ENCODE data around the gene ROR2. TPM values are rescaled to one million over a fixed set of nuclear protein-coding genes. Genes with fewer than 3 reads are reported as not detected.
A peak's percentile ranks its signal among the peaks of the same experiment; 100 is the strongest.

The ROR2 gene
- total and polyA plus RNA-seq, 8 donors: 3.0 to 21.4 (median 9.8) TPM

DNA sequence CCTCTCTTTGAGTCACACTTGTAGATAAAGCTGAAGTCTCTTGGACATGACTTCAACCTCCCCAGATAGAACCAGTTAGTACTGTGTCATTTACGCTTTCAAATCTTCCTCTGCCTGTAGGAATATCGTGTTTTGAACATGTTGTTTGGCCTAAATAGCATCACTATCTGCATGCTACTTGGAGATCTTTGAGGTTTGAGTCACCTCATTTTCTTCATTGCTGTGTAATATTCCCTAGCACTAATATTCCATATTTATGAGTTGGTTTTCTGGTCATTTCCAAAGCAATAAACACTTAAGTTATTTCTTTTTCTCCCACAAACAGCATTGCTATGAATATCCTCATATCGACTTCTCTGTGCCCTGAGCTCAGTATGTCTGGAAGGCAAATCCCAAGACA, 100.3 kb downstream of the ROR2 start:
- TF ChIP-seq POLR2A (IDR thresholded peaks at IDR 0.05) (no peak), EP300 (IDR thresholded peaks at IDR 0.05) (no peak), POLR2AphosphoS5 (IDR thresholded peaks at IDR 0.05) (no peak)
- TF ChIP-seq, protein P1, sequence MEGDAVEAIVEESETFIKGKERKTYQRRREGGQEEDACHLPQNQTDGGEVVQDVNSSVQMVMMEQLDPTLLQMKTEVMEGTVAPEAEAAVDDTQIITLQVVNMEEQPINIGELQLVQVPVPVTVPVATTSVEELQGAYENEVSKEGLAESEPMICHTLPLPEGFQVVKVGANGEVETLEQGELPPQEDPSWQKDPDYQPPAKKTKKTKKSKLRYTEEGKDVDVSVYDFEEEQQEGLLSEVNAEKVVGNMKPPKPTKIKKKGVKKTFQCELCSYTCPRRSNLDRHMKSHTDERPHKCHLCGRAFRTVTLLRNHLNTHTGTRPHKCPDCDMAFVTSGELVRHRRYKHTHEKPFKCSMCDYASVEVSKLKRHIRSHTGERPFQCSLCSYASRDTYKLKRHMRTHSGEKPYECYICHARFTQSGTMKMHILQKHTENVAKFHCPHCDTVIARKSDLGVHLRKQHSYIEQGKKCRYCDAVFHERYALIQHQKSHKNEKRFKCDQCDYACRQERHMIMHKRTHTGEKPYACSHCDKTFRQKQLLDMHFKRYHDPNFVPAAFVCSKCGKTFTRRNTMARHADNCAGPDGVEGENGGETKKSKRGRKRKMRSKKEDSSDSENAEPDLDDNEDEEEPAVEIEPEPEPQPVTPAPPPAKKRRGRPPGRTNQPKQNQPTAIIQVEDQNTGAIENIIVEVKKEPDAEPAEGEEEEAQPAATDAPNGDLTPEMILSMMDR (IDR thresholded peaks at IDR 0.05): no peak
- H3K27ac ChIP-seq: no peak overlapping the region
- H3K4me3 ChIP-seq: no peak overlapping the region
- intact Hi-C loops (cut with DNase I; ENCODE audit: low total_unique reads): no loop called here
- H3K27me3 ChIP-seq: no peaks in the 10 kb centered on the region
- DNase-seq: no peak
- peaks cover under 1 to 13% (median 7%) of the 10 kb centered on the region in 4 donors for H3K4me1 ChIP-seq
- no peaks in the 10 kb centered on the region for H3K9me3 ChIP-seq
- H3K36me3 ChIP-seq: no peaks in the 10 kb centered on the region
- 95 to 98% (median 96%) methylated on average over 3 of the region's 3 CpGs for WGBS, 5 donors

DNA sequence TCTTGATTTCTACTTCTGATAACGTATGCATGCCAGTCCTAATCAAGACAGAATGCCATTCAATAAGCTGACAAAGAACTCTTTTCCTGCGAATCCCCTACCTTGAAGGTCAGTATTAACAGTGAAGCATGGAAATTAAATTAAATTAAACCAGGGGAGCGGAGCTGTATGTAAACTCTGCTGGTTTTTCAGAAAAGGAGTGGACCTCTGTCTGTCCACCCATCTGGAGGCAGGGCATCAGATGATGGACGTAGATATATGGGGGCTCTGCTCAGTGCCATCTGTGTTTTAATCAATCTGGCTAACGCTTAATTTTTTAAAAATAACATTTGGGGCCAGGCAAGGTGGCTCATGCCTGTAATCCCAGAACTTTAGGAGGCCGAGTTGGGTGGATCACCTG, 101.9 kb downstream of the ROR2 start:
- Histone ChIP-seq H3K9me3 (no peaks in the 10 kb centered on the region), H3K4me1 (peaks cover 16 to 28% (median 22%) of the 10 kb centered on the region in 4 donors), H3K36me3 (no peaks in the 10 kb centered on the region), H3K4me3 (no peak overlapping the region), H3K27ac (no peak overlapping the region), H3K27me3 (no peaks in the 10 kb centered on the region)
- DNase-seq: no peak
- intact Hi-C loops (cut with DNase I; ENCODE audit: low total_unique reads): no loop called here
- TF ChIP-seq, protein P1 (IDR thresholded peaks at IDR 0.05): no peak
- TF ChIP-seq POLR2AphosphoS5 (IDR thresholded peaks at IDR 0.05) (no peak), EP300 (IDR thresholded peaks at IDR 0.05) (no peak), POLR2A (IDR thresholded peaks at IDR 0.05) (no peak)
- WGBS, 5 donors: 87 to 94% (median 88%) methylated on average over 6 of the region's 6 CpGs

DNA sequence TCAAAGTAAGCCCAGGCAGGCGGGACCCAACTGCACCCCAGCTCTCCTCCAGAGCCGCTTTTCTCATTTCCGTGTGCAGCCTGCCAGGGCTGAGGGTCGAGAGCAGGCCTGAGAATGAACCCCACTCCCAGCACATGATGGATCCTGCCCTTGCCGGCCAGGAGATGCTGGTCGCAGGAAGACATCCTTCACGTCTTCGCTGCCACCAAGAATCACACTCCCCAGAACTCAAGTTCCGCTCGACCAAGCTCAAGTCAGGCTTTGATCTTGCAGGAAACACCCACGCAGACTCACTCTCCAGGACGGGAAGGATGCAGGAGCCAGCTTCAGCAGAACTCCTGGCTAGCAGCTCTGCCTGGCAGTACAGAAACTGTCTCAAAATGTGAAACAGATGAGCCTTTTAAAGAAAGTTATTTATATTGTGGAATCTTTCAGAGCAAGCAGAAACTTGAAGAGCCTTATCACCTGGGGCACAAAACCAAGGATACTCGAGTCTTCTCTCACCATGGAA, 102.4 kb downstream of the ROR2 start:
- WGBS, 5 donors: 55 to 74% (median 61%) methylated on average over 13 of the region's 13 CpGs
- H3K9me3 ChIP-seq: no peaks in the 10 kb centered on the region
- H3K27ac ChIP-seq: no peak overlapping the region
- intact Hi-C loops (cut with DNase I; ENCODE audit: low total_unique reads): no loop called here
- peaks cover 20 to 33% (median 26%) of the 10 kb centered on the region in 4 donors for H3K4me1 ChIP-seq
- TF ChIP-seq, protein P1 (IDR thresholded peaks at IDR 0.05): no peak
- no peak for TF ChIP-seq POLR2A (IDR thresholded peaks at IDR 0.05)
- no peak for TF ChIP-seq EP300 (IDR thresholded peaks at IDR 0.05)
- TF ChIP-seq POLR2AphosphoS5 (IDR thresholded peaks at IDR 0.05): no peak
- no peaks in the 10 kb centered on the region for H3K27me3 ChIP-seq
- no peaks in the 10 kb centered on the region for H3K36me3 ChIP-seq
- DNase-seq: peak; percentile 15 to 63
- no peak overlapping the region for H3K4me3 ChIP-seq

DNA sequence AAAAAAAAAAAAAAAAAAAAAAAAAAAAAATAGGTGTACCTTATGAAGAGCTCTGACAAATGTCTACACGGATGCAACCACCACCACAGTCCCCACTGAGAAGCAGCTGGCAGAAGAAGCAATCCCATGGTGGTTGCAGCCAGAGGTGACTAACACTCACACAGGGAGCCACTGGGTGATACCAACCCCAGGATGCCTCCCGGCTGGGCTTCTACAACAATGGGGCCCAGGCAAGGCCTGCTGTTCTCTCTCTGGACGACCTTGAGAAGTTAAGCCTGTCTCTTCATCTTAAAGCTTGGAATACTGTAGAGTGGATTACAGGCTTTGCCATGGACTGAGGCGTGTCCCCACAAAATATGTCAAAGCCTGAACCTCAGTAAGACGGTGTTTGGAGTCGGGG, 104.1 kb downstream of the ROR2 start:
- peak in 1 of 2 donors; percentile 22 for DNase-seq
- no peaks in the 10 kb centered on the region for H3K36me3 ChIP-seq
- intact Hi-C loops (cut with DNase I; ENCODE audit: low total_unique reads): no loop called here
- H3K27ac ChIP-seq: no peak overlapping the region
- no peaks in the 10 kb centered on the region for H3K9me3 ChIP-seq
- 92 to 97% (median 95%) methylated on average over 6 of the region's 6 CpGs for WGBS, 5 donors
- H3K27me3 ChIP-seq: no peaks in the 10 kb centered on the region
- H3K4me1 ChIP-seq: peaks cover 20 to 46% (median 33%) of the 10 kb centered on the region in 4 donors
- no peak for TF ChIP-seq POLR2AphosphoS5 (IDR thresholded peaks at IDR 0.05)
- TF ChIP-seq, protein P1 (IDR thresholded peaks at IDR 0.05): no peak
- TF ChIP-seq POLR2A (IDR thresholded peaks at IDR 0.05): no peak
- H3K4me3 ChIP-seq: no peak overlapping the region
